Esophagus muscularis mucosa (tissue), 3 donors: ENCODE results near the gene TVP23A.
"Not testable (repeated sequence)": the region's sequence is repeated elsewhere in the genome, so short reads cannot be mapped to it uniquely, and the experiment has no call there.

Source experiments
- POLR2A ChIP-seq: fragments of 450-650 bp; IDR thresholded peaks from one replicate; pipeline ENCODE4 v1.6.1; 2017; ENCODE audit warnings: antibody characterized with exemption, moderate library complexity, mild to moderate bottlenecking, low read depth
- TF ChIP-seq, protein P1 (sequence below), 3 experiments: fragments of 200-600 bp in 2 of 3; fragments of 450-650 bp in 1 of 3; sonication (generic) in 2 of 3; IDR thresholded peaks; one replicate each; pipeline ENCODE4 v1.5.1; 2017 to 2019; ENCODE audit warnings: antibody characterized with exemption in 3 of 3, mild to moderate bottlenecking in 2 of 3, moderate library complexity in 1 of 3

DNA sequence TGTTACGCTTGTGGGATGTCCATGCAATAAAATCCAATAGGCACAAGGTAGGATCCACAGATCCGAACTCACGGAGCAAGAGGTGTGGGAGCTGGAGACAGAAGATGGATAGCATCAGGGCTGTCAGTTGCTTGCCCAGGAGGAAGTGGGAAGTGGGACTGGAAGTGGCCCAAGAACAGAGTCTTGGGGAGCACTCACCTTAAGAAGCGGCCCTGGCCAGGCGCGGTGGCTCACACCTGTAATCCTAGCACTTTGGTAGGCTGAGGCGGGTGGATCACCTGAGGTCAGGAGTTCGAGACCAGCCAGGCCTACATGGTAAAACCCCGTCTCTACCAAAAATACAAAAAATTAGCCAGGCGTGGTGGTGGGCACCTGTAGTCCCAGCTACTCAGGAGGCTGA, 77.3 kb downstream of the TVP23A start:
- TF ChIP-seq, protein P1, sequence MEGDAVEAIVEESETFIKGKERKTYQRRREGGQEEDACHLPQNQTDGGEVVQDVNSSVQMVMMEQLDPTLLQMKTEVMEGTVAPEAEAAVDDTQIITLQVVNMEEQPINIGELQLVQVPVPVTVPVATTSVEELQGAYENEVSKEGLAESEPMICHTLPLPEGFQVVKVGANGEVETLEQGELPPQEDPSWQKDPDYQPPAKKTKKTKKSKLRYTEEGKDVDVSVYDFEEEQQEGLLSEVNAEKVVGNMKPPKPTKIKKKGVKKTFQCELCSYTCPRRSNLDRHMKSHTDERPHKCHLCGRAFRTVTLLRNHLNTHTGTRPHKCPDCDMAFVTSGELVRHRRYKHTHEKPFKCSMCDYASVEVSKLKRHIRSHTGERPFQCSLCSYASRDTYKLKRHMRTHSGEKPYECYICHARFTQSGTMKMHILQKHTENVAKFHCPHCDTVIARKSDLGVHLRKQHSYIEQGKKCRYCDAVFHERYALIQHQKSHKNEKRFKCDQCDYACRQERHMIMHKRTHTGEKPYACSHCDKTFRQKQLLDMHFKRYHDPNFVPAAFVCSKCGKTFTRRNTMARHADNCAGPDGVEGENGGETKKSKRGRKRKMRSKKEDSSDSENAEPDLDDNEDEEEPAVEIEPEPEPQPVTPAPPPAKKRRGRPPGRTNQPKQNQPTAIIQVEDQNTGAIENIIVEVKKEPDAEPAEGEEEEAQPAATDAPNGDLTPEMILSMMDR (IDR thresholded peaks at IDR 0.05) = not testable (repeated sequence)
- TF ChIP-seq POLR2A = not testable (repeated sequence)
